ENCODE measurements around the gene CBLC. TPM values are rescaled to one million over a fixed set of nuclear protein-coding genes. Genes with fewer than 3 reads are reported as not detected.

CBLC gene
- polyA plus RNA-seq, 1 of the 3 experiments (the other 2 are of a cell fraction) = not detected

GRCh38 chr19:44749994-44750393 is 27.7 kb upstream of the CBLC start:
- ChIA-PET CTCF (interaction anchor here (1.2 to 4.0 kb wide), 4 partner anchors 21 to 61 kb away, joined by 3 to 21 read pairs (median 6); no protein-coding TSS in a partner anchor), POLR2A (no interaction called here)
- 83% methylated on average over 10 of the region's 10 CpGs for WGBS (ENCODE audit: low lambda C conversion rate)
- peaks cover 2 to 3% of the 10 kb centered on the region in 2 experiments for H3K36me3 ChIP-seq (replicated peaks in 1 of 2; ENCODE audit: control insufficient read depth in 1 of 2, insufficient read depth in 2 of 2, low read length in 1 of 2)
- H3K79me2 ChIP-seq (ENCODE audit: insufficient read depth) = peaks cover 26% of the 10 kb centered on the region
- peaks cover 15 to 28% of the 10 kb centered on the region in 2 experiments; a peak in 3 of 4 replicates for H3K4me1 ChIP-seq (ENCODE audit: control insufficient read depth in 1 of 2, insufficient read depth in 2 of 2, low read depth in 1 of 2, low read length in 1 of 2)
- no peak for DNase-seq
- H3K4me2 ChIP-seq = peak overlapping the region; percentile 91
- H3K27ac ChIP-seq (ENCODE audit: low read depth in 2 of 2, low read length in 1 of 2) = no peak overlapping the region
- no peaks in the 10 kb centered on the region for H3K9me3 ChIP-seq
- H4K20me1 ChIP-seq (ENCODE audit: insufficient read depth) = peaks cover 5% of the 10 kb centered on the region; the same call in 1 of the 2 replicates
- H3K27me3 ChIP-seq (ENCODE audit: insufficient read depth) = no peaks in the 10 kb centered on the region
- no peak overlapping the region for H3K9ac ChIP-seq
- H3K9me2 ChIP-seq = no peaks in the 10 kb centered on the region
- peak overlapping the region; percentile 59 to 81; a peak in 3 of 4 replicates for H3K4me3 ChIP-seq (ENCODE audit: low read depth in 2 of 2, low read length in 1 of 2)
- H2AFZ ChIP-seq (ENCODE audit: low read depth) = no peak overlapping the region
- TF ChIP-seq GABPA (IDR thresholded peaks at IDR 0.05; ENCODE audit: low read depth) (no peak), EP300 (IDR thresholded peaks at IDR 0.05; ENCODE audit: borderline replicate concordance in 1 of 2, low read depth in 1 of 2, low read length in 1 of 2) (no peak), FOXJ3 (CRISPR knock-in tag; IDR thresholded peaks at IDR 0.05) (no peak), MEF2A (IDR thresholded peaks at IDR 0.05; ENCODE audit: borderline replicate concordance, low read depth) (no peak), RCOR1 (IDR thresholded peaks at IDR 0.05; ENCODE audit: low read length) (no peak), TCF12 (IDR thresholded peaks at IDR 0.05) (no peak), RAD21 (IDR thresholded peaks at IDR 0.05; ENCODE audit: low read length) (no peak), CTCF (IDR thresholded peaks at IDR 0.05) (no peak), RFX5 (IDR thresholded peaks at IDR 0.05; ENCODE audit: low read length) (no peak), MXI1 (IDR thresholded peaks at IDR 0.05; ENCODE audit: low read depth, low read length) (no peak), ELF1 (IDR thresholded peaks at IDR 0.05) (no peak), POLR2AphosphoS5 (IDR thresholded peaks at IDR 0.05; ENCODE audit: low read depth, low read length) (no peak), TEAD4 (IDR thresholded peaks at IDR 0.05; ENCODE audit: borderline replicate concordance, insufficient read depth) (no peak)
- TF ChIP-seq, protein P1, sequence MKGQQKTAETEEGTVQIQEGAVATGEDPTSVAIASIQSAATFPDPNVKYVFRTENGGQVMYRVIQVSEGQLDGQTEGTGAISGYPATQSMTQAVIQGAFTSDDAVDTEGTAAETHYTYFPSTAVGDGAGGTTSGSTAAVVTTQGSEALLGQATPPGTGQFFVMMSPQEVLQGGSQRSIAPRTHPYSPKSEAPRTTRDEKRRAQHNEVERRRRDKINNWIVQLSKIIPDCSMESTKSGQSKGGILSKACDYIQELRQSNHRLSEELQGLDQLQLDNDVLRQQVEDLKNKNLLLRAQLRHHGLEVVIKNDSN (IDR thresholded peaks at IDR 0.05; ENCODE audit: borderline replicate concordance, low read depth) = no peak
- TF ChIP-seq, protein P2, sequence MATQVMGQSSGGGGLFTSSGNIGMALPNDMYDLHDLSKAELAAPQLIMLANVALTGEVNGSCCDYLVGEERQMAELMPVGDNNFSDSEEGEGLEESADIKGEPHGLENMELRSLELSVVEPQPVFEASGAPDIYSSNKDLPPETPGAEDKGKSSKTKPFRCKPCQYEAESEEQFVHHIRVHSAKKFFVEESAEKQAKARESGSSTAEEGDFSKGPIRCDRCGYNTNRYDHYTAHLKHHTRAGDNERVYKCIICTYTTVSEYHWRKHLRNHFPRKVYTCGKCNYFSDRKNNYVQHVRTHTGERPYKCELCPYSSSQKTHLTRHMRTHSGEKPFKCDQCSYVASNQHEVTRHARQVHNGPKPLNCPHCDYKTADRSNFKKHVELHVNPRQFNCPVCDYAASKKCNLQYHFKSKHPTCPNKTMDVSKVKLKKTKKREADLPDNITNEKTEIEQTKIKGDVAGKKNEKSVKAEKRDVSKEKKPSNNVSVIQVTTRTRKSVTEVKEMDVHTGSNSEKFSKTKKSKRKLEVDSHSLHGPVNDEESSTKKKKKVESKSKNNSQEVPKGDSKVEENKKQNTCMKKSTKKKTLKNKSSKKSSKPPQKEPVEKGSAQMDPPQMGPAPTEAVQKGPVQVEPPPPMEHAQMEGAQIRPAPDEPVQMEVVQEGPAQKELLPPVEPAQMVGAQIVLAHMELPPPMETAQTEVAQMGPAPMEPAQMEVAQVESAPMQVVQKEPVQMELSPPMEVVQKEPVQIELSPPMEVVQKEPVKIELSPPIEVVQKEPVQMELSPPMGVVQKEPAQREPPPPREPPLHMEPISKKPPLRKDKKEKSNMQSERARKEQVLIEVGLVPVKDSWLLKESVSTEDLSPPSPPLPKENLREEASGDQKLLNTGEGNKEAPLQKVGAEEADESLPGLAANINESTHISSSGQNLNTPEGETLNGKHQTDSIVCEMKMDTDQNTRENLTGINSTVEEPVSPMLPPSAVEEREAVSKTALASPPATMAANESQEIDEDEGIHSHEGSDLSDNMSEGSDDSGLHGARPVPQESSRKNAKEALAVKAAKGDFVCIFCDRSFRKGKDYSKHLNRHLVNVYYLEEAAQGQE (IDR thresholded peaks at IDR 0.05; ENCODE audit: low read depth, low read length) = no peak
- H3F3A ChIP-seq (replicated peaks; ENCODE audit: insufficient read depth) = peaks cover 24% of the 10 kb centered on the region

Measured in SK-N-SH (cell line).